Choroid plexus epithelial cell (primary cell): ENCODE results near the gene LILRA1.
"Not testable (repeated sequence)": the region's sequence is repeated elsewhere in the genome, so short reads cannot be mapped to it uniquely, and the experiment has no call there.

Experiments
- DNase-seq: peaks from one replicate; pipeline ENCODE4 v3.0.0-alpha.2; 2010; ENCODE audit warnings: low read depth
- H3K4me3 ChIP-seq: 2 replicates; pipeline ENCODE4 v1.5.1; 2011; ENCODE audit warnings: low read depth, mild to moderate bottlenecking, control low read depth, low read length, moderate library complexity
- CTCF ChIP-seq: conservative IDR thresholded peaks from 2 replicates; pipeline ENCODE4 v1.5.1; 2011; ENCODE audit warnings: low read depth, mild to moderate bottlenecking, control low read depth, inconsistent platforms, low read length, moderate library complexity

Gene LILRA1

DNA sequence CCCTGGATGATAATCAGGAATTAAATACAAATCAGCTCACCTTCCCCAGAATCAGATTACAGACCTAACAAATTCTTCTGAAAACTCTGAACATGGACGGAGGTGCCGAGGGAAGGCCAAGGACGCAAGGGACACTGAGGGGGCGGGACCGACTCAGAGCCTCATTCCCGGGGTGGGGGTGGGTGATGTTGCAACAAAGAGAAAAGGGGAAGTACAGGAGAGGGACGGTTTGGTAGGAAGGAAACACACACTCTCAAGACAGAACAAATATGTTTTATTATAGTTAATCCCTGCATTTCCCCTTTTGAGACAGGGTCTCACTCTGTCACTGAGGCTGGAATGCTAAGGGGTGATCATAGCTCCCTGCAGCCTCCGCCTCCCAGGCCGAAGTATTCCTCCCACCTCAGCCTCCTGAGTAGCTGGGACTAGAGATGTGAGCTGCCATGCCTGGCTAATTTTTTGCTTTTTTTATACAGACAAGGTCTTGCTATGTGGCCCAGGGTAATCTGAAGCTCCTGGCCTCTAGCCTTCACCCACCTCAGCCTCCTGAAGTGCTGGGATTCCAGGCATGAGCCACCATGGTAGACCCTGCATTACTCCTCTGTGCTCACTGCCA is 20.6 kb upstream of the LILRA1 start:
- no peak for TF ChIP-seq CTCF
- H3K4me3 ChIP-seq = no peak overlapping the region
- no peak for DNase-seq

GRCh38 chr19:54573330-54573872 is 20.0 kb upstream of the LILRA1 start, which contains the start of gene LILRA2:
Gene LILRA2 (plus strand): TSS chr19:54573790. CDS start chr19:54573879, 89 bp downstream.
- no peak within 1 kb of the TSS for H3K4me3 ChIP-seq
- DNase-seq = no peak
- TF ChIP-seq CTCF = no peak

- no peak overlapping the region for H3K4me3 ChIP-seq
- TF ChIP-seq CTCF = no peak
- DNase-seq = no peak
Measured at GRCh38 chr19:54574051-54574450, 19.4 kb upstream of the LILRA1 start.

- H3K4me3 ChIP-seq = no peak overlapping the region
- TF ChIP-seq CTCF = no peak
- no peak for DNase-seq
Measured at GRCh38 chr19:54574527-54575056, 18.8 kb upstream of the LILRA1 start.

GRCh38 chr19:54575205-54575604 is 18.2 kb upstream of the LILRA1 start:
- not testable (repeated sequence) for H3K4me3 ChIP-seq, DNase-seq

DNA sequence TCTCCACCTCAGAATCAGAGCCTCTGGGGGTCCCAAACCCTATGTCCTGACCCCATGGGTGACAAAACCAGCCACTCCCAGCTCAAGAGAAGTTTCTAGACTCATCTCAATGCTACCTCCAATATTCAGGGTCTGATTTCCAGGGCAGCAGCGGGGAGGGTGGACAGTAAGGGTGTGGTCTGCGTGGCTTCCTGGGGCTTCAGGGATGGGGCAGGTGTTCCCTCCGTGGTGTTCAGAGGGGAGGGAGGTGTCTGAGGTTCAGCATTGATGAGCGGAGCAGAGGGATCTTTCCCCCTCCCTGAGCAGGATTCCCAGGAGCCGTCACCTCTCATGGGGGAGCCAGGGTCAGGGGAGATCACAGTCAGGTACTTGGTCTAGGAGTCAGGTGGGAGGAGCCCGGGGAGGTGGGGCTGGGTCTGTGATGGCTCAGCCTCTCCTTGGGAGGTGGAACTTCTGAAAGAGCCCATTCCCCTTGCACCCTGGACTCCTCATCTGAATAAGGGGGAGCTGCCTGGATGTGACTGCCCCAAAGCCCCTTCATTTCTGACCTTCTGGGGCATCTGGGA is 16.9 kb upstream of the LILRA1 start:
- H3K4me3 ChIP-seq = no peak overlapping the region
- no peak for TF ChIP-seq CTCF
- DNase-seq = no peak

- no peak for TF ChIP-seq CTCF
- no peak for DNase-seq
- H3K4me3 ChIP-seq = no peak overlapping the region
Measured at GRCh38 chr19:54577334-54577733, 16.1 kb upstream of the LILRA1 start.

GRCh38 chr19:54578268-54578667 is 15.2 kb upstream of the LILRA1 start:
- not testable (repeated sequence) for DNase-seq, H3K4me3 ChIP-seq
